Stimulated activated CD8-positive, alpha-beta memory T cell treated with anti-CD3 and anti-CD28 coated beads, Interleukin-15, amount 100 ng/mL, for 24 hours (primary cell): ENCODE measurements around the gene PPM1N.

Experiments used
- DNase-seq: peaks from one replicate; pipeline ENCODE4 v3.0.0-alpha.2; 2020; ENCODE audit warnings: low read depth

PPM1N gene

GRCh38 chr19:45498411-45499195 is at the start of gene PPM1N:
Gene PPM1N (plus strand): TSS chr19:45498443. CDS start chr19:45498473, 30 bp downstream.
- no peak for DNase-seq

- DNase-seq: no peak
Observed at GRCh38 chr19:45448887-45449299, 49.4 kb upstream of the PPM1N start.

- DNase-seq: no peak
Observed at GRCh38 chr19:45450012-45450333, 48.3 kb upstream of the PPM1N start.

GRCh38 chr19:45451131-45451849 is 47.0 kb upstream of the PPM1N start:
- no peak for DNase-seq

GRCh38 chr19:45451850-45452387 is 46.3 kb upstream of the PPM1N start:
- no peak for DNase-seq

- no peak for DNase-seq
Observed at GRCh38 chr19:45455707-45456499, 42.3 kb upstream of the PPM1N start.

- no peak for DNase-seq
Observed at GRCh38 chr19:45456500-45456815, 41.8 kb upstream of the PPM1N start.

- DNase-seq: no peak
Observed at GRCh38 chr19:45457776-45458175, 40.5 kb upstream of the PPM1N start.

- DNase-seq: no peak
Observed at GRCh38 chr19:45460807-45461347, 37.4 kb upstream of the PPM1N start.

GRCh38 chr19:45462174-45462573 is 36.1 kb upstream of the PPM1N start:
- DNase-seq: no peak

- no peak for DNase-seq
Observed at GRCh38 chr19:45463241-45463640, 35.0 kb upstream of the PPM1N start.

- DNase-seq: no peak
Observed at GRCh38 chr19:45464274-45464673, 34.0 kb upstream of the PPM1N start.

- DNase-seq: no peak
Observed at GRCh38 chr19:45464852-45465441, 33.3 kb upstream of the PPM1N start.

- no peak for DNase-seq
Observed at GRCh38 chr19:45467115-45467455, 31.2 kb upstream of the PPM1N start.

- DNase-seq: peak; percentile 89
Observed at GRCh38 chr19:45467456-45468158, 30.6 kb upstream of the PPM1N start, which contains the start of gene FOSB. Gene FOSB (plus strand): TSS chr19:45467996. CDS start chr19:45468587, 591 bp downstream.

- no peak for DNase-seq
Observed at GRCh38 chr19:45468159-45468651, 30.0 kb upstream of the PPM1N start.

GRCh38 chr19:45468803-45469131 is 29.5 kb upstream of the PPM1N start:
- no peak for DNase-seq

GRCh38 chr19:45469132-45469944 is 28.9 kb upstream of the PPM1N start:
- peak; percentile 83 for DNase-seq

GRCh38 chr19:45469945-45470761 is 28.1 kb upstream of the PPM1N start:
- DNase-seq: no peak

GRCh38 chr19:45470762-45471081 is 27.5 kb upstream of the PPM1N start:
- no peak for DNase-seq
